ENCODE data around the gene CDH2.

Gene CDH2

GRCh38 chr18:28108814-28109213, 68.1 kb downstream of the CDH2 start:
- Histone ChIP-seq H3K27me3 (no peaks in the 10 kb centered on the region), H3K4me3 (ENCODE audit: low read depth, low read length) (no peak overlapping the region), H3K4me1 (peaks cover 17% of the 10 kb centered on the region; the same call in 1 of the 2 replicates), H3K36me3 (no peaks in the 10 kb centered on the region), H3K9me3 (no peaks in the 10 kb centered on the region)
- TF ChIP-seq, protein P1, sequence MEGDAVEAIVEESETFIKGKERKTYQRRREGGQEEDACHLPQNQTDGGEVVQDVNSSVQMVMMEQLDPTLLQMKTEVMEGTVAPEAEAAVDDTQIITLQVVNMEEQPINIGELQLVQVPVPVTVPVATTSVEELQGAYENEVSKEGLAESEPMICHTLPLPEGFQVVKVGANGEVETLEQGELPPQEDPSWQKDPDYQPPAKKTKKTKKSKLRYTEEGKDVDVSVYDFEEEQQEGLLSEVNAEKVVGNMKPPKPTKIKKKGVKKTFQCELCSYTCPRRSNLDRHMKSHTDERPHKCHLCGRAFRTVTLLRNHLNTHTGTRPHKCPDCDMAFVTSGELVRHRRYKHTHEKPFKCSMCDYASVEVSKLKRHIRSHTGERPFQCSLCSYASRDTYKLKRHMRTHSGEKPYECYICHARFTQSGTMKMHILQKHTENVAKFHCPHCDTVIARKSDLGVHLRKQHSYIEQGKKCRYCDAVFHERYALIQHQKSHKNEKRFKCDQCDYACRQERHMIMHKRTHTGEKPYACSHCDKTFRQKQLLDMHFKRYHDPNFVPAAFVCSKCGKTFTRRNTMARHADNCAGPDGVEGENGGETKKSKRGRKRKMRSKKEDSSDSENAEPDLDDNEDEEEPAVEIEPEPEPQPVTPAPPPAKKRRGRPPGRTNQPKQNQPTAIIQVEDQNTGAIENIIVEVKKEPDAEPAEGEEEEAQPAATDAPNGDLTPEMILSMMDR (IDR thresholded peaks at IDR 0.05; ENCODE audit: low read depth, low read length), result no peak
- no peak for DNase-seq

DNA sequence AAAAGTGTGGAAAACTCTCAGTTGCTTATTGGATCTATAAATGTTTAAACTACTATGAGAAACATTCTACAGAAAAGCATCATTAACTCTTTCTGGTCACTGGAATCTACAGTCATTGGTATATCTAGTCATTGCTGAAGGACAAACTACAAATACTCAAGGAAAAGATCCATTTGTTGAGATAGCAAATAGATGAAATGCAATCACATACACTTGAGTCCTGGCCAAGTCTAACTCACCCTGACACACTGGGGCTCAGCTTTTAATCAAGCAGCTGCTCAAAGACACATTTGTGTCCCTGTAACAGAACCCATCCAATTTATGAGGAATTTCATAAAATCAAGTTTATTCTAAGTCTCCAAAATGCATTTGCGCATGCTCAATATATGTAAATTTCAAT, 68.7 kb downstream of the CDH2 start:
- no peaks in the 10 kb centered on the region for H3K9me3 ChIP-seq
- DNase-seq, result no peak
- H3K36me3 ChIP-seq, result no peaks in the 10 kb centered on the region
- no peaks in the 10 kb centered on the region for H3K27me3 ChIP-seq
- TF ChIP-seq, protein P1 (IDR thresholded peaks at IDR 0.05; ENCODE audit: low read depth, low read length), result no peak
- no peak overlapping the region for H3K4me3 ChIP-seq (ENCODE audit: low read depth, low read length)
- peaks cover 17% of the 10 kb centered on the region; the same call in 1 of the 2 replicates for H3K4me1 ChIP-seq

DNA sequence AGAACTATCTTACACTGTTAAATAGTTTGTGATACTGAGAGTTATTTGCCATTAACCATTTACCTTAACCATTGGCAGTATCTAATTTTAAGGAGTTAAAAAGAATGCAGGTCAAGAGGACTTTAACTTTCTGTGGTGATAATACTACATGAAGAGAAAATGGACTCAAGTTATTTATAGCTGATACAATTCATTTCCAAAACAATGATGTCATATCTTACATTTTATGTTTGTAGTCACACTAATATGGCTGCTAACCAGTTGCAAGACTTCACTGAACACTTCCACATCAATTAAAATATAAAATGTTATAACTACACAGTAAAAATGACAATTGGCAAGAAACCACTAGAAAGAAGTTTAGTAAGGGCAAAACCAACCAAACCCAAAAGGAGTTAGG, 77.7 kb downstream of the CDH2 start:
- DNase-seq, result no peak
- Histone ChIP-seq H3K27me3 (no peaks in the 10 kb centered on the region), H3K4me1 (no peaks in the 10 kb centered on the region), H3K9me3 (no peaks in the 10 kb centered on the region; the same call in 1 of the 2 replicates), H3K36me3 (no peaks in the 10 kb centered on the region), H3K4me3 (ENCODE audit: low read depth, low read length) (no peak overlapping the region)
- TF ChIP-seq, protein P1 (IDR thresholded peaks at IDR 0.05; ENCODE audit: low read depth, low read length), result no peak

GRCh38 chr18:28095631-28096030, 81.3 kb downstream of the CDH2 start:
- H3K36me3 ChIP-seq, result no peaks in the 10 kb centered on the region
- H3K4me1 ChIP-seq, result no peaks in the 10 kb centered on the region; the same call in 1 of the 2 replicates
- no peaks in the 10 kb centered on the region; the same call in 1 of the 2 replicates for H3K9me3 ChIP-seq
- TF ChIP-seq, protein P1 (IDR thresholded peaks at IDR 0.05; ENCODE audit: low read depth, low read length), result no peak
- no peaks in the 10 kb centered on the region for H3K27me3 ChIP-seq
- H3K4me3 ChIP-seq (ENCODE audit: low read depth, low read length), result no peak overlapping the region
- no peak for DNase-seq

- TF ChIP-seq, protein P1 (IDR thresholded peaks at IDR 0.05; ENCODE audit: low read depth, low read length), result no peak
- no peak overlapping the region for H3K4me3 ChIP-seq (ENCODE audit: low read depth, low read length)
- H3K9me3 ChIP-seq, result no peaks in the 10 kb centered on the region
- DNase-seq, result no peak
- no peaks in the 10 kb centered on the region; the same call in 1 of the 2 replicates for H3K4me1 ChIP-seq
- H3K27me3 ChIP-seq, result no peaks in the 10 kb centered on the region
- no peaks in the 10 kb centered on the region for H3K36me3 ChIP-seq
These were observed 81.9 kb downstream of the CDH2 start for GRCh38 chr18:28095041-28095440.

GRCh38 chr18:28091197-28091596, 85.7 kb downstream of the CDH2 start:
- Histone ChIP-seq H3K36me3 (no peaks in the 10 kb centered on the region), H3K4me3 (ENCODE audit: low read depth, low read length) (no peak overlapping the region), H3K4me1 (no peaks in the 10 kb centered on the region; the same call in 1 of the 2 replicates), H3K27me3 (no peaks in the 10 kb centered on the region), H3K9me3 (no peaks in the 10 kb centered on the region)
- no peak for DNase-seq
- TF ChIP-seq, protein P1 (IDR thresholded peaks at IDR 0.05; ENCODE audit: low read depth, low read length), result no peak
